NCI-H774 (cell line): Measurements from ENCODE around the gene SEMA7A.

ENCODE experiments used
- DNase-seq: peaks from one replicate; lab custom pipeline; 2025; lab: John Stamatoyannopoulos, UW

The SEMA7A gene

GRCh38 chr15:74451861-74452835 is 18.4 kb upstream of the SEMA7A start:
- no peak for DNase-seq

GRCh38 chr15:74451322-74451721 is 17.6 kb upstream of the SEMA7A start:
- DNase-seq, result no peak

- no peak for DNase-seq
Measured at GRCh38 chr15:74449643-74450205, 16.0 kb upstream of the SEMA7A start.

GRCh38 chr15:74449095-74449494 is 15.3 kb upstream of the SEMA7A start:
- no peak for DNase-seq

GRCh38 chr15:74445816-74446763 is 12.3 kb upstream of the SEMA7A start:
- DNase-seq, result no peak

GRCh38 chr15:74444106-74445062 is 10.6 kb upstream of the SEMA7A start:
- DNase-seq, result no peak

GRCh38 chr15:74443100-74443909 is 9.5 kb upstream of the SEMA7A start:
- no peak for DNase-seq

- no peak for DNase-seq
Measured at GRCh38 chr15:74442604-74443003, 8.8 kb upstream of the SEMA7A start.

GRCh38 chr15:74442063-74442462 is 8.3 kb upstream of the SEMA7A start:
- DNase-seq, result no peak

- no peak for DNase-seq
Measured at GRCh38 chr15:74441248-74441941, 7.6 kb upstream of the SEMA7A start.

- DNase-seq, result peak; percentile 45
Measured at GRCh38 chr15:74438721-74439316, 5.1 kb upstream of the SEMA7A start.

- no peak for DNase-seq
Measured at GRCh38 chr15:74438206-74438605, 4.4 kb upstream of the SEMA7A start.

- no peak for DNase-seq
Measured at GRCh38 chr15:74434263-74435136, 742 bp upstream of the SEMA7A start.

GRCh38 chr15:74432968-74433591 is 678 bp downstream of the SEMA7A start:
- no peak for DNase-seq

- DNase-seq, result no peak
Measured at GRCh38 chr15:74432271-74432967, 1.3 kb downstream of the SEMA7A start.

- DNase-seq, result no peak
Measured at GRCh38 chr15:74431645-74432044, 2.1 kb downstream of the SEMA7A start.

GRCh38 chr15:74431116-74431515 is 2.6 kb downstream of the SEMA7A start:
- DNase-seq, result no peak
